ENCODE measurements around the gene FBXL17.
"Not testable (repeated sequence)": the region's sequence is repeated elsewhere in the genome, so short reads cannot be mapped to it uniquely, and the experiment has no call there.

The FBXL17 gene

DNA sequence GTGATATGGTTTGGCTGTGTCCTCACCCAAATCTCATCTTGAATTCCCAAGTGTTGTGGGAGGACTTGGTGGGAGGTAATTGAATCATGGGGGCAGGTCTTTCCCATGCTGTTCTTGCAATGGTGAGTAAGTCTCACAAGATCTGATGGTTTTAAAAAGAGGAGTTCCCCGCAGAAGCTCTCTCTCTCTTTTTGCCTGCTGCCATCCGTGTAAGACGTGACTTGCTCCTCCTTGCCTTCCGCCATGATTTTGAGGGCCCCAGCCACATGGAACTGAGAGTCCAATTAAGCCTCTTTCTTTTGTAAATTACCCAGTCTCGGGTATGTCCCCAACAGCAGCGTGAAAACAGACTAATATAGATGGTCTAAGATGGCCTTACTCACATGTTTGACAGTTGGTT is 210.1 kb downstream of the FBXL17 start:
- TF ChIP-seq CTCF (IDR thresholded peaks at IDR 0.05; ENCODE audit: low read depth, low read length, missing control alignments): no peak

DNA sequence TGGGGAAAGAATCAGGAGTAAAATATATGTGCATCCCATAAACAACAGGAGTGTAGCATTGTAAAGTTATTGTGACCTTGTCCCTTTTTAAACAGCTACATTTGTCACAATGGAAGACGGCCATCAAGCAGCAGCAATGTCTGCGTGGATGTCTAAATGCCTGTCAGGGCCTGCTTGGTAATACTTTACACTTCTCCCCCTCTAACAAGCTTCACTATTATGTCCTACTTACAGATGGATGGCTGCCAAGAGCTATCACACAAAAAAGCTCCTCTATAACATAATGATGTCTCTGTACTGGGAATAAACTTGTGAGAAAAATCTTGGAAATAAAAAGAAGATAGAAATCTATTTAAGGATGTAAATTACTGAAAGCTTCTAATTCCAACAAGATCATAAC is 213.0 kb downstream of the FBXL17 start:
- TF ChIP-seq CTCF (IDR thresholded peaks at IDR 0.05; ENCODE audit: low read depth, low read length, missing control alignments): no peak
- no peak overlapping the region for H3K4me3 ChIP-seq (ENCODE audit: low read depth, low read length)
- DNase-seq (ENCODE audit: low read depth): no peak

More for the DNA sequence above, 210.1 kb downstream of the FBXL17 start:
- no peak overlapping the region for H3K4me3 ChIP-seq (ENCODE audit: low read depth, low read length)
- no peak for DNase-seq (ENCODE audit: low read depth)

GRCh38 chr5:108167174-108167573 is 214.7 kb downstream of the FBXL17 start:
- no peak for DNase-seq (ENCODE audit: low read depth)
- no peak for TF ChIP-seq CTCF (IDR thresholded peaks at IDR 0.05; ENCODE audit: low read depth, low read length, missing control alignments)
- H3K4me3 ChIP-seq (ENCODE audit: low read depth, low read length): no peak overlapping the region

- TF ChIP-seq CTCF (IDR thresholded peaks at IDR 0.05; ENCODE audit: low read depth, low read length, missing control alignments): no peak
- no peak for DNase-seq (ENCODE audit: low read depth)
- H3K4me3 ChIP-seq (ENCODE audit: low read depth, low read length): no peak overlapping the region
These were observed 217.3 kb downstream of the FBXL17 start for GRCh38 chr5:108164574-108164973.

DNA sequence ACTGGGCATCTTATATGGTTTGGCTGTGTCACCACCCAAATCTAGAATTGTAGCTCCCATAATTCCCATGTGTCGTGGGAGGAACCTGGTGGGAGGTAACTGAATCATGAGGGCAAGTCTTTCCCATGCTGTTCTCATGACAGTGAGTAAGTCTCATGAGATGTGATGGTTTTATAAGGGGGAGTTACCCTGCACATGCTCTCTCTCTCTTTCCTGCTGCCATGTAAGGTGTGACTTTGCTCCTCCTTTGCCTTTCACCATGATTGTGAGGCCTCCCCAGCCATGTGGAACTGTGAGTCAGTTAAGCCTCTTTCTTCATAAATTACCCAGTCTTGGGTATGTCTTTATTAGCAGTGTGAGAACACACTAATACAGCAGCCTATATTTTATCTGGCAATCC is 229.0 kb downstream of the FBXL17 start:
- H3K4me3 ChIP-seq (ENCODE audit: low read depth, low read length); DNase-seq (ENCODE audit: low read depth): not testable (repeated sequence)

DNA sequence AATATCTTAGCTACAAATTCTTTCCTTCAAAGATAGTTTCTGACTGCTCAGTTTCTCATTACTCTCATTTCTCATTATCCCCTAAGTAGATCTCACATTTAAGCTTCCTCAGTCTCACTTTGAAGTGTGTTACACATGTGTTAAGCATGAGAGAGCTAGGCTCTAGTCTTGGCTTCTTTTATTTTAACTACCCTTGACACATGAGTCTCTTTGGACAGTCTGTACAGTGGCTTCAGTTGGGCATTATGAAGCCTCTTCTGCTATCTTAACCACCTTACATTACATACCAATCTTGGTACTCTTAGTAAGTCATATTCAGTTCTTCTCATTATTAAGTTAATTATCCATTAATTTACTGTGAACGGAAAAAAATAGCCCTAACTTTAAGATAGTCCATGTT is 232.5 kb downstream of the FBXL17 start:
- TF ChIP-seq CTCF (IDR thresholded peaks at IDR 0.05; ENCODE audit: low read depth, low read length, missing control alignments): no peak
- no peak for DNase-seq (ENCODE audit: low read depth)
- no peak overlapping the region for H3K4me3 ChIP-seq (ENCODE audit: low read depth, low read length)

DNA sequence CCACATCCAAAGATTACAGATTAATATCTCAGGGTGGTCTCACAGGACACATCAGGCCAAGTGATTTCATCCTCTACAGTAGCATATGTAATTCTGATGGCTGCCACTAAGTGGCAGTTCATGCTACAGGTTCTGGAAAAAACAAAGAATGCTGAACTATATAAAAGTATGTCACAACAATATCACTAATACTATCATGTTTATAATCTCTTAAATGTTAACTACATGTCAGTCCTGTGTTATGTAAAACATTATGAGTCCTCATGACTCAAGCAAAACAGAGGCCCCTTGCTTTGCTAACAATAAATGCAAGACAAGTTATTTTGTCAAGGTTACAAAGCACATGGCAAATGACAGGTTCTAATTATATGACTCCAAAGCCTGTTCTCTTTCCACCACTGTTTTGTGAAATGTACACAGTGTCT is 233.2 kb downstream of the FBXL17 start:
- peak; percentile 47 for TF ChIP-seq CTCF (IDR thresholded peaks at IDR 0.05; ENCODE audit: low read depth, low read length, missing control alignments)
- DNase-seq (ENCODE audit: low read depth): no peak
- H3K4me3 ChIP-seq (ENCODE audit: low read depth, low read length): no peak overlapping the region

DNA sequence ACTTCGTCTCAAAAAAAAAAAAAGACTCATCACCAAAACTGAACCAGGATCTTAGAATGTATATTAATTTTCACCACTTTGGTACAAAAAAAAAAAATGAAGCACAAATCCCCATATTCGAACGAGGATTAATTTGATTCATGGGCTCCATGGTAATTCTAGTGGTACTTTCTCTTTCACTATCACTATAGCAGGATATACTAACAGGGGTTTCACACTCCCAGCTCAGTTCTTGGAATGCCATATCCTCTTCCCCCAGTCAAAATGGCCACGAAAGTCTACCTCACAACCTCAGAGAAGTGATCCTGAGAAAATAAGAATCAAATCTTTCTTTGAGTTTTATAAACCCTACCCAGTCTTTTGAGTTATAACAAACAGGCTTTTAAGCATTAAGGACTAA is 235.7 kb downstream of the FBXL17 start:
- no peak for TF ChIP-seq CTCF (IDR thresholded peaks at IDR 0.05; ENCODE audit: low read depth, low read length, missing control alignments)
- DNase-seq (ENCODE audit: low read depth): no peak
- no peak overlapping the region for H3K4me3 ChIP-seq (ENCODE audit: low read depth, low read length)

Measured in GM12864 (cell line).